ENCODE measurements around the gene PLIN4. TPM values are rescaled to one million over a fixed set of nuclear protein-coding genes. Genes with fewer than 3 reads are reported as not detected.

The PLIN4 gene
- total and polyA plus RNA-seq, 9 of the 15 experiments (the other 6 are each of a cell fraction or from before 2014, with no cell fraction given) = 0.04 to 0.16 (median 0.07) TPM; not detected in 3

GRCh38 chr19:4471403-4472173, 46.7 kb downstream of the PLIN4 start (continued):
- no peak for TF ChIP-seq RFX7 (CRISPR knock-in tag; IDR thresholded peaks at IDR 0.05)
- TF ChIP-seq RBBP5 (IDR thresholded peaks at IDR 0.05; ENCODE audit: borderline replicate concordance, insufficient read depth, low read length, poor library complexity, severe bottlenecking) = peak; percentile 8
- no peak for TF ChIP-seq HDAC3 (IDR thresholded peaks at IDR 0.05; ENCODE audit: borderline replicate concordance, partially characterized antibody)
- TF ChIP-seq ZNF239 (CRISPR knock-in tag; IDR thresholded peaks at IDR 0.05) = no peak
- no peak for TF ChIP-seq CTCFL (IDR thresholded peaks at IDR 0.05; ENCODE audit: borderline replicate concordance, insufficient read depth, low read depth, low read length, poor library complexity, severe bottlenecking)
- peak; percentile 100 for TF ChIP-seq PKNOX1 (IDR thresholded peaks at IDR 0.05)
- TF ChIP-seq RAD51 (IDR thresholded peaks at IDR 0.05; ENCODE audit: borderline replicate concordance, low read depth) = peak; percentile 97
- no peak; the same call in 1 of the 2 replicates for TF ChIP-seq JUN (IDR thresholded peaks at IDR 0.05; ENCODE audit: borderline replicate concordance, low read depth, low read length)
- no peak for TF ChIP-seq JUN (CRISPR knock-in tag; IDR thresholded peaks at IDR 0.05; ENCODE audit: borderline replicate concordance)
- TF ChIP-seq U2AF1 (optimal IDR thresholded peaks at IDR 0.05; ENCODE audit: low read depth, low read length) = no peak
- no peak for TF ChIP-seq SAP30 (IDR thresholded peaks at IDR 0.05; ENCODE audit: borderline replicate concordance, insufficient read depth, low read depth, low read length, poor library complexity, severe bottlenecking)
- TF ChIP-seq POLR2B (IDR thresholded peaks at IDR 0.05; ENCODE audit: low read depth, partially characterized antibody) = peak; percentile 59
- TF ChIP-seq CEBPG (CRISPR knock-in tag; IDR thresholded peaks at IDR 0.05) = no peak
- TF ChIP-seq CEBPG (tag; conservative IDR thresholded peaks at IDR 0.05 in 1 of 2, IDR thresholded peaks at IDR 0.05 in 1 of 2) = no peak
- no peak; the same call in 1 of the 2 replicates for TF ChIP-seq RB1 (IDR thresholded peaks at IDR 0.05; ENCODE audit: low read depth)
- no peak for TF ChIP-seq CREB3 (tag; conservative IDR thresholded peaks at IDR 0.05; ENCODE audit: low read depth)
- 0 out of 2 replicates have a peak, but pooled peaks have one; percentile 58 for TF ChIP-seq THRB (CRISPR knock-in tag; conservative IDR thresholded peaks at IDR 0.05)
- peak; percentile 98 for TF ChIP-seq ASH1L (IDR thresholded peaks at IDR 0.05; ENCODE audit: borderline replicate concordance, low read depth, partially characterized antibody)
- TF ChIP-seq ZC3H8 (IDR thresholded peaks at IDR 0.05) = no peak
- no peak for TF ChIP-seq SETDB1 (IDR thresholded peaks at IDR 0.05; ENCODE audit: low read length)
- TF ChIP-seq FIP1L1 (IDR thresholded peaks at IDR 0.05; ENCODE audit: low read depth, low read length, poor library complexity, severe bottlenecking) = no peak
- no peak for TF ChIP-seq ZNF133 (CRISPR knock-in tag; IDR thresholded peaks at IDR 0.05)

All from K562 (cell line).